Gastrocnemius medialis (tissue), 4 donors: ENCODE data around the gene UBE2G2.

Experiments
- POLR2A ChIP-seq, 2 donors: fragments of 450-650 bp; IDR thresholded peaks; one replicate each; pipeline ENCODE4 v1.6.1; 2017; ENCODE audit warnings: antibody characterized with exemption in 2 of 2, mild to moderate bottlenecking in 2 of 2, moderate library complexity in 2 of 2
- TF ChIP-seq, protein P1 (sequence below), 5 experiments: fragments of 450-650 bp in 3 of 5; fragments of 200-600 bp in 2 of 5; sonication (generic) in 2 of 5; IDR thresholded peaks in 4 of 5; conservative IDR thresholded peaks in 1 of 5; 1 replicate in 4 of 5; 2 replicates in 1 of 5; pipeline ENCODE4 v1.5.1; 2016 to 2019; ENCODE audit warnings: antibody characterized with exemption in 5 of 5, mild to moderate bottlenecking in 3 of 5, moderate library complexity in 3 of 5

DNA sequence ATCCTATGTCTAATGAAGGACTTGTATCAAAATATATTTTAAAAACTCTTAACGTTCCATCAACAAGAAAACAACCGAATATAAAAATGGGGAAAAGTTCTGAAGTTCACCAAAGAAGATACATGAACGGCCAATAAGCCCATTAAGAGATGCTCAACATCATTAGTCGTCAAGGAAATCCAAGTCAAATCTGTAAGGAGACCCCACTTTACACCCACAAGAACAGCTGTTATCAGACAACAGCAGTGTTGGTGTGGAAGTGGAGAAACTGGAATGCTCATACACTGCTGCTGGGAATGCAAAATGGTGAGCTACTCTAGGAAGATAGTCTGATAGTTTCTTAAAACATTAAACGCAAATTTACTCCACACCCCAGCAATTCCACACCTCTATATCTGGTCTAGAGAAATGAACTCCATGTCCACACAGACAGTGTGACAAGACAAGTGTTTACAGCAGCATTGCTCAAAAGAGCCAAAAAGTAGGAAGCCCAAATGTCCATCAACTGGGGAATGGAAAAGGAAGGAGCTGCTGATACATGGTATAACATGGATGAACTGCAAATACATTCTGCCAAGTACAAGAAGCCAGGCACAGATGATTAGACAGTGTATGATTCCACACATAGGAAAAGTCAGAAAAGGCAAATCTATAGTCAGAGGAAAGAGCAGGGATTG lies 18.5 kb downstream of the UBE2G2 start:
- TF ChIP-seq, protein P1, sequence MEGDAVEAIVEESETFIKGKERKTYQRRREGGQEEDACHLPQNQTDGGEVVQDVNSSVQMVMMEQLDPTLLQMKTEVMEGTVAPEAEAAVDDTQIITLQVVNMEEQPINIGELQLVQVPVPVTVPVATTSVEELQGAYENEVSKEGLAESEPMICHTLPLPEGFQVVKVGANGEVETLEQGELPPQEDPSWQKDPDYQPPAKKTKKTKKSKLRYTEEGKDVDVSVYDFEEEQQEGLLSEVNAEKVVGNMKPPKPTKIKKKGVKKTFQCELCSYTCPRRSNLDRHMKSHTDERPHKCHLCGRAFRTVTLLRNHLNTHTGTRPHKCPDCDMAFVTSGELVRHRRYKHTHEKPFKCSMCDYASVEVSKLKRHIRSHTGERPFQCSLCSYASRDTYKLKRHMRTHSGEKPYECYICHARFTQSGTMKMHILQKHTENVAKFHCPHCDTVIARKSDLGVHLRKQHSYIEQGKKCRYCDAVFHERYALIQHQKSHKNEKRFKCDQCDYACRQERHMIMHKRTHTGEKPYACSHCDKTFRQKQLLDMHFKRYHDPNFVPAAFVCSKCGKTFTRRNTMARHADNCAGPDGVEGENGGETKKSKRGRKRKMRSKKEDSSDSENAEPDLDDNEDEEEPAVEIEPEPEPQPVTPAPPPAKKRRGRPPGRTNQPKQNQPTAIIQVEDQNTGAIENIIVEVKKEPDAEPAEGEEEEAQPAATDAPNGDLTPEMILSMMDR (IDR thresholded peaks at IDR 0.05 in 4 of 5, conservative IDR thresholded peaks at IDR 0.05 in 1 of 5), result no peak
- no peak for TF ChIP-seq POLR2A (IDR thresholded peaks at IDR 0.05)
